ENCODE data around the gene CLTCL1. TPM values are rescaled to one million over a fixed set of nuclear protein-coding genes. Genes with fewer than 3 reads are reported as not detected.
"Not testable (repeated sequence)": the region's sequence is repeated elsewhere in the genome, so short reads cannot be mapped to it uniquely, and the experiment has no call there.

The CLTCL1 gene
- total RNA-seq, 1 experiment from 2014 or later, result 5.3 TPM

GRCh38 chr22:19175026-19175601 lies 116.4 kb downstream of the CLTCL1 start:
- in situ Hi-C loops (cut with HindIII; ENCODE audit: low pct_unique_long_range_greater_than_20kb, low sequenced_read_pairs), result no loop called here
- DNase-seq (ENCODE audit: low read depth, low spot score), result no peak

- DNase-seq (ENCODE audit: low read depth, low spot score), result no peak
- in situ Hi-C loops (cut with HindIII; ENCODE audit: low pct_unique_long_range_greater_than_20kb, low sequenced_read_pairs), result no loop called here
These were observed 117.2 kb downstream of the CLTCL1 start for GRCh38 chr22:19174106-19175025.

- no peak for DNase-seq (ENCODE audit: low read depth, low spot score)
- in situ Hi-C loops (cut with HindIII; ENCODE audit: low pct_unique_long_range_greater_than_20kb, low sequenced_read_pairs), result no loop called here
These were observed 118.2 kb downstream of the CLTCL1 start for GRCh38 chr22:19173047-19174035.

- DNase-seq (ENCODE audit: low read depth, low spot score), result no peak
- in situ Hi-C loops (cut with HindIII; ENCODE audit: low pct_unique_long_range_greater_than_20kb, low sequenced_read_pairs), result no loop called here
These were observed 119.1 kb downstream of the CLTCL1 start for GRCh38 chr22:19172213-19173046.

- in situ Hi-C loops (cut with HindIII; ENCODE audit: low pct_unique_long_range_greater_than_20kb, low sequenced_read_pairs), result no loop called here
- DNase-seq (ENCODE audit: low read depth, low spot score), result no peak
These were observed 121.6 kb downstream of the CLTCL1 start for GRCh38 chr22:19169947-19170318.

GRCh38 chr22:19169002-19169946 lies 122.2 kb downstream of the CLTCL1 start:
- DNase-seq (ENCODE audit: low read depth, low spot score), result no peak
- in situ Hi-C loops (cut with HindIII; ENCODE audit: low pct_unique_long_range_greater_than_20kb, low sequenced_read_pairs), result no loop called here

- DNase-seq (ENCODE audit: low read depth, low spot score), result no peak
- in situ Hi-C loops (cut with HindIII; ENCODE audit: low pct_unique_long_range_greater_than_20kb, low sequenced_read_pairs), result no loop called here
These were observed 123.2 kb downstream of the CLTCL1 start for GRCh38 chr22:19168088-19168890.

GRCh38 chr22:19167106-19167869 lies 124.2 kb downstream of the CLTCL1 start:
- in situ Hi-C loops (cut with HindIII; ENCODE audit: low pct_unique_long_range_greater_than_20kb, low sequenced_read_pairs), result no loop called here
- DNase-seq (ENCODE audit: low read depth, low spot score), result no peak

GRCh38 chr22:19166421-19166820 lies 125.1 kb downstream of the CLTCL1 start:
- DNase-seq (ENCODE audit: low read depth, low spot score), result no peak
- in situ Hi-C loops (cut with HindIII; ENCODE audit: low pct_unique_long_range_greater_than_20kb, low sequenced_read_pairs), result no loop called here

- DNase-seq (ENCODE audit: low read depth, low spot score), result no peak
- in situ Hi-C loops (cut with HindIII; ENCODE audit: low pct_unique_long_range_greater_than_20kb, low sequenced_read_pairs), result no loop called here
These were observed 127.1 kb downstream of the CLTCL1 start for GRCh38 chr22:19164425-19164824.

GRCh38 chr22:19158649-19159048 lies 132.9 kb downstream of the CLTCL1 start:
- DNase-seq (ENCODE audit: low read depth, low spot score); in situ Hi-C loops (cut with HindIII; ENCODE audit: low pct_unique_long_range_greater_than_20kb, low sequenced_read_pairs): not testable (repeated sequence)

- DNase-seq (ENCODE audit: low read depth, low spot score); in situ Hi-C loops (cut with HindIII; ENCODE audit: low pct_unique_long_range_greater_than_20kb, low sequenced_read_pairs): not testable (repeated sequence)
These were observed 135.4 kb downstream of the CLTCL1 start for GRCh38 chr22:19156109-19156508.

GRCh38 chr22:19152942-19153883 lies 138.3 kb downstream of the CLTCL1 start:
- no peak for DNase-seq (ENCODE audit: low read depth, low spot score)
- in situ Hi-C loops (cut with HindIII; ENCODE audit: low pct_unique_long_range_greater_than_20kb, low sequenced_read_pairs), result no loop called here

Data from SK-MEL-5 (cell line).